Pulmonary artery endothelial cell (primary cell): ENCODE data around the gene SSTR5. TPM values are rescaled to one million over a fixed set of nuclear protein-coding genes. Genes with fewer than 3 reads are reported as not detected.

Source experiments
- DNase-seq: peaks from one replicate; pipeline ENCODE4 v3.0.0-alpha.2; 2011; ENCODE audit warnings: low read depth, low spot score
- total RNA-seq: library from RNA; depleted of rRNA; stranded (reverse); fragments of >200 nt; gene quantifications from 2 replicates; pipeline ENCODE4 v1.2.3, GENCODE V29; 2014

SSTR5 gene
- total RNA-seq, 1 donor from 2014 or later, result 0.07 TPM

DNA sequence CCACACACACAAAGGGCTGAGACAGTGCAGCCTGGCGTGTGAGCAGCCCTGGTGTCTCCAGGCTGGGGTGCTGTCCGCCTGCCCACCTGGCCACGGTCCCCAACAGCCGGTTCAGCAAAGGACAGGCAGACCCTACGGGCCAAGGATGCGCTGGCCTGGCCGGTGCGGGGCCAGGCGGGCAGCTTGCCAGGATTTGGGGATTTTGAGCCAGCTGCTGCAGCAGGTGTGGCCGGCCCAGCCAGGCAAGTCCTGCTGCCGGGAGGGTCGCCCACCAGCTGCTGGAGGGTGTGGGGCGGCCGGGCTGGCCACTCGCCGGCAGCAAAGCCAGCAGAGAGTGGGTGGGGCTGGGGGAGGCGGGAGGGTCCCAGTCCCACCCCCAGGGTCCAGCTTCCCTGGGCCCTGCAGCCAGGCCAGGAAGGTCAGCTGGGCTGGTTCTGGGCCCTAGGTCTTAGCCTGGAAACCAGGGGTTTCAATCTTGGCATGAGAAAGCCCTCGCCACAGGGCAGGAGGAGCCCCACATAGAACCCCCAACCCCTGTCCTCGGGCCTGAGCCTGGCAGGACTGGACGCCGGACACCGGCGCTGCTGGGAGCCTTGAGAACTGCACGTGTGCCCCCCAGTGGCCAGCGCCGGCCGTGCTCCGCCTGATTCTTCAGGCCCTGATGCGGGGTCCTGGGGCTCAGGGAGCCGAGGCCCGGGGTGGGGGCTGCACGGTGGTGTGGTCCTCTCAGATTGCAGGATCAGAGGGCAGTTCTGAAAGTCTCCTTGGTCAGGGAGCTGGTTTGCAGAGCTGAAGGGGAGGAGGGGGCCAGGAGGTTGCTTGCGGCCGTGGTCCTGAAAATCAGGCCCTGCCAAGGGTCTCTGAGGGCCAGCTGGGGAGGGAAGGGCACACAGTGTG is 17.6 kb upstream of the SSTR5 start:
- no peak for DNase-seq

DNA sequence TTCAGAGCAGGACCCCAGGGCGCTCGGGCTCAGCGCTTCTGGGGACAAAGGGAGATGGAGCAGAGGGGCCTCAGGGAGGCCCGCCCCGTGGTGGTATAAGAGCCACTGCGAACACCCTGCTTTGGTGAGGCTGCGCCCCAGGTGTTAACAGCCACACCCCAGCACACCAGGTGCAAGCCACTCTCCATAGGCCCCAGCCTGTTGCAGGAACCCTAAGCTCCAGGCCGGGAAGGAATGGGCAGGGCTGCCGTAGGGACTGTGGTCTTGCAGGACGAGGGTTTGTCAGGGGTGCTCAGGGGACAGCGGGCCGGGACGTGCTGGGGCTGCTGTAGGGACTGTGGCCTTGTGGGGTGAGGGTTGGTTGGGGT is 17.0 kb upstream of the SSTR5 start:
- DNase-seq, result no peak

DNA sequence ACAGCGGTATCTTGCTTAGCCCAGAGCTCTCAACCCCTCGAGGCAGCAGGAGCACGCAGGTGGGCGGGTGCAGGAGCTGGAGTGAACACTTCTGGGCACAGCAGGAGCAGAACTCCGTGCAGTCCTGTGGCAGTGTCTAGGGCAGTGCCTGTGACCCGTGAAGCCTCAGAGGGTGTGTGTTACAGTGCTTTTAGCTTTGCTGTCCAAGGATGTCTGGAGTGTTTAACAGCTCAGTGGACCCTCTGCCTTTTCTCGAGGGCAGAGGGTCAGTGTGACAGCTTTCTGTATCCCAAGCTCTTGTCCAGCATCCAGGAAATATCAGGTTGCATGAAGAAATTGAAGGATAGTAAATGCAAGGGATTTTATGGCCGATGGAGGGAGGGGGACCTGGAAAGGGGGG is 16.4 kb upstream of the SSTR5 start:
- DNase-seq, result no peak

DNA sequence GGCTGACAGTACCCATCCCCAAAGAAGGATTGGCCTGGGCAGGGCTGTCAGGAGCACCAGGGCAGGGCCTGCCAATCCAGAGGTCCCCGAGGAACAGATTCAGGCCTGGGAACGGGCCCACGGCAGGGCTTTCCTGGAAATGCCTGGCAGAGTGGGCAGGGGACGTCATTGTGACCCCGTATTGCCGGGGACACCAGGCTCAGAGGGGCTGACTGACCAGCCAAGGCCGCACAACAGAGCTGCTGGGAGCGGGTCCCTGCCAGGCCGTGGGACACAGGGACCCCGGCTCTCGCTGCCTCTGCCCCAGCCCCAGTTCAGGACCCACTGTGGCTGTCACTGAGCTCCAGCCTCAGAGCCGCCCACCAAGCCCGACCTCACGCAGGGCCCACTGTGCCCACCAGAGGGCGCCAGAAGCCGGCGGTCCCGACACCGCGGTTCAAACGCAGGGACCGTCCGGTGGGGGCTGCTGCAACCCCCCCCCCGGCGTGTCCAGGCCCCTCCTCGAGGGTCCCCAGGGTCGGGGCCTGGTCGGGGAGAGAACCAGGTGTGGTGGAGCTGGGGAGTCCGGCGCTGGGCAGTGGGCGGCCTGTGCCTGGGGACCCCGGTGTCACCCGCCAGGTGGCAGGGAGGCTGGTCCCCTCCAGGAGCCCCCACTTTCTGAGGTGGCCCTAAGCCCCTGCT is 15.2 kb upstream of the SSTR5 start:
- DNase-seq, result no peak

DNA sequence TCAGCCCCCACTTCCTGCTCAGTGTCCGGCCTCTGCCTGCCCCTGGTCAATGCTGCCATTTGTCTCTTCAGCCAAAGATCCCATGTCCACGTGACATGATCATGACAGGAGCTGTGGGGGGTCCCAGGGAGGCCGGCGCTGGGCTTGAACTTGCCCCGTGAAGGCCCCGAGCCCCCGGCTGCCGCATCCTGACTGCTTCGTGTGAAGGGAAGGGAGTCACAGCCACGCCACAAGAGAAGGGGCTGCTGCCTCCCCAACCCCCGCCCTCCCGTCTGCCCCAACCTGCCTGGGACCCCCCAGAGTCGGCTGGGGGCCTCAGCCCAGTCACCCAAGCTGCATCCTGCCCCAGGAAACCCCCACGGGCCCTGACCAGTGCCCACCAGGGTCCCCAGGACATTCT is 14.3 kb upstream of the SSTR5 start:
- no peak for DNase-seq

DNA sequence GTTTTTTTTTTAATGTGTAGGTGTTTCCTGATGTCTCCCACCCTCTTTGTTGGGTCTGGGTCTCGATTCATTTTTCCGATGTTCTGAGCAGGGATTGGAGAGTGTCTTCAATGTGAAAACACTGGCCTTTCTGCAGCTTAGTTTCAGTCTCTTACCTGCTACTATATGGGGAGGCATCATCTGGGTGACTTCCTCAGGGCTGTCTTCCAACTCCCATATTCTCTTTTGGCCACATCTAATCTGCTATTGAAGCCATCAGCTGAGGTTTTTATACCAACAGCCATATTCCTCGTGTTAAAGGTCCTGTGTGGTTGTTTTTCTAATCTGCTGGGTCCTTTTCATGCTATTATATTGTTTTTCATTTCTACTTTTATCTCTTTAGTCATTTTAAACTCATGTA is 13.2 kb upstream of the SSTR5 start:
- no peak for DNase-seq

DNA sequence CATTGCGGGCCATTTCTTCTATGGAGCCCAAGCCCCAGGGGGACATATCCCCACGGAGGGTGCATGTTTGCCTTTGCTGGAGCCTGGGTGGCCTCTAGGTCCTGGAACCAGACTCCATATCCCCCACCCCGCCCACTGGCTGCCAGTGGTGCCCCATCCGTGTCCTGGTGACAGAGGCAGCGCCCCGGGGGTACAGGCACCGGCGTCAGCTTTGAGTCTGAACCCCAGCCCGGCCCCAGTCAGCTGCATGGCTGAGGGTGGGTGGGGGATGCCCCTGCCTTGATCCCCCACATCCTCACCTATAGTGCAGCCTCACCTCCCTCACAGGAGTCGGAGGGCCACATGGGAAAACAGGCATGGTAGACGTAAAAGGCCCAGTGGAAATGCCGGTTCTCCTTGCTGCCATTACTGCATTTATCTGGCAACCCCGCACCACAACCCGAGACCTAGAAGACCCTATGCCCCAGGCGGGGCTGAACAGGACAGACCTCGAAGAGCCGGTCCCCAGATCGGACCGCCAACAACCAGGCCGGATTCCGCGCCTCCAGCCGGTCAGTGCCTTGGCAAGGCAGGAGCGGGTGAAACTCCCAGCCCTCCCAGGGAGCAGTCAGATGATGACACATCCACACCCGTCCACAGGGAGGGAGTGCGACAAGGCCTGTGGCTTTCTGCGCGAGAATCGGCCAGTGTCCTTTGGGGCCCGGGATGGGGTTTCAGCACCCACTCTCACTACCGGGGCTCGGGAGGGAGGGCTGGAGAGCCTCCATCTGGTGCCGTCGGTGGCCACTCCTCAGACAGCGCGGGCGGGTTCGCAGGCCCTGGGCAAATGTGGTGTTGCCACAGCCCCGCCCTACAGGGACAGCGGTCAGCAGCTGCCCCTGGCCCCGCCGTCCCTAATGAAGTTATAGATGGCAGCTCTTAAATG is 11.9 kb upstream of the SSTR5 start:
- no peak for DNase-seq

DNA sequence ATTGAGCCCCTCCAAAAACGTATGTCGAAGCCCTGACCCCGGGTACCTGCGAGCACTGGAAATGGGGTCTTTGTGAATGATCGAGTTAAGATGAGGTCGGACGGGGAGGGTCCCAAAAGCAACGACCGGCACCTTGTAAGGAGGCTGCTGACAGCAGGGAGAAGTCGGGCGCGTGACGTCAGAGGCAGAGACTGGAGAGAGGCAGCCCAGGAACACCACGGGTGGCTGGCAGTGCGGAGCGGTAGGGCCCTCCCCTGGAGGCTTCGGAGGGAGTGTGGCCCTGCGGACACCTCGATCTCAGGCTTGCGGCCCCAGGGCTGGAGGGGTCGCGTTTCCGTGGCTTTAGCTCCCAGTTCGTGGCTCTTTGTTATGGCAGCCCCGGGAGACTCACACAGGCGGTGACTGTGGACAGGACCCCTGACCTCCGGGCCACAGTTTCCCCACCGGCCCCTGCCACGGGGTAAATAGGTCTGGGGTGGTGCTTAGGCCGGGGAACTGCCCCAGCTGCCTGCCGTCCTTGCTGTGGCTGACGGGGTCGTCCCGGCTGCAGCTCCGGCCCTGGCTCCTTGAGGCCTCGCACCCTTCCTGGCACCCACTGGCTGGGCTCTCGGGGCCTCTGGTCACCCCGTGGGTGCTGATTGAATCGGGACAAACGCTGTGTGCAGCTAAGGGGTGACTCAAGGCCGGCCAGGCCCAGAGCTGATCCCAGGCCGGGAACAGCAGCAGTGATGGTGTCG is 10.6 kb upstream of the SSTR5 start:
- DNase-seq, result no peak

DNA sequence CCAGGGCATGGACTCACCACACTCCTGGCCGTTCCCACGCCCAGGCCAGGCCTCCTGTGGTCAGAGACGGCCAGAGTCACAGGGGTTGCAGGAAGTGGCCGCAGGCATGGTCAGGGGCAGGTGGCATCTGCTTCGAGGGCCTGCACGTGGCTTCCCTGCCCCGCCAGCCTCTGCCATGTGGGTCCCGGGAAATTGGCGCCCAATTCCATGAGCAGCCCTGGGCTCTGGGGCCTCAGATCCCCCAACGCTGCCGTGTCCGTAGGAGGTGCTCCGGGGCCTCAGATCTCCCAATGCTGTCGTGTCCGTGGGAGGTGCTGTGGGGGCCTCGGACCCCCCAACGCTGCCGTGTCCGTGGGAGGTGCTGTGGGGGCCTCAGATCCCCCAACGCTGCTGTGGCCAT is 9.7 kb upstream of the SSTR5 start:
- DNase-seq, result no peak

DNA sequence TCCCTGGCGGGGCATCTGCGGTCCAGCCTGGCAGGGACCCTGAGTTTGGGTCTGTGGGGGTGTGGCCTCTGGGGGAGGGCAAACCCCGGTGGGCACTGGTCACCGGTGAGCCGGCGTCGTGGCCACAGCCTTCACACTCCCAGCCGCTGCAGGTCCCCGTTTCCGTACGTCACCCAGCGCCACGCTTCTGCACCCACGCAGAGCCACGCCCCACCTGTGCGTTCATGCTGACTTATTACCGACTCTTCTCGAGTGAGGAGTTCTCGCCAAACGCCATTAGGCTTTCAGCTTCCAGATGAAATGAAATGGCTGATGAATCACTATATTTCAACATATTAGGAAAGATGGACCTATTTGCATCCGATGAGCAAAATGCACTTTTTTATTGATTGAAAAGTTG is 8.8 kb upstream of the SSTR5 start:
- no peak for DNase-seq

DNA sequence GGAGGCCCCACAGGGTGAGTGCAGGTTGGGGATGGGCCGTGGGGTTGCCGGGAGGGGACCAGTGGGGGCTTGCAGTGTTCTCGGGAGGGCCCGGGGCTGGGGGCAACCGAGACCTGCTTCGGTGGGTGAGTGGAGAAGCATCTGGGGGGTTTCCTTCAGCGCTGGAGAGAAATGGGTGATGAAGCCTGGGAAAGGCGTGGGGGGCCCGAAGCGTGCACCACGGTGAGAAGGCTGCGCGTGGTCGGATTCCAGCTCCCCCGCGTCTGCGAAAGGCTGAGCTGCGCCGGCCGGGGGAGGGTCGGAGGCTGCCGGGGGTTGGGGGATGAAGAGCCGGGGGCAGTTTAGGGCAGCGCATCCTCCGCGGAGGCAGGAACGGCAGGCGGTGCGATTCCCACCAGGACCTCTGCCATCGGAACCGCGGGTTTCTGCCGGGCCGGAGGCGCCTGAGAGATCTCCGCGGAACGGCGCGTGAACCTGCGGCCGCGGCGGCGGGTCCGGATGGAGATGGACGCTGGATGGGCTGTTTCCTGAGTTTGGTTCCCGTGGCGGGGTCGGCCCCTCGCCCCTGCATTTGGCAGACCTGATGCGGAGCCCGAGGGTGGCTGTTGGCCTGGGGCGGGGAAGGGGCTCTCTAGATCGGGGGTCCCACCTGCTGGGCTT is 6.9 kb upstream of the SSTR5 start:
- no peak for DNase-seq

DNA sequence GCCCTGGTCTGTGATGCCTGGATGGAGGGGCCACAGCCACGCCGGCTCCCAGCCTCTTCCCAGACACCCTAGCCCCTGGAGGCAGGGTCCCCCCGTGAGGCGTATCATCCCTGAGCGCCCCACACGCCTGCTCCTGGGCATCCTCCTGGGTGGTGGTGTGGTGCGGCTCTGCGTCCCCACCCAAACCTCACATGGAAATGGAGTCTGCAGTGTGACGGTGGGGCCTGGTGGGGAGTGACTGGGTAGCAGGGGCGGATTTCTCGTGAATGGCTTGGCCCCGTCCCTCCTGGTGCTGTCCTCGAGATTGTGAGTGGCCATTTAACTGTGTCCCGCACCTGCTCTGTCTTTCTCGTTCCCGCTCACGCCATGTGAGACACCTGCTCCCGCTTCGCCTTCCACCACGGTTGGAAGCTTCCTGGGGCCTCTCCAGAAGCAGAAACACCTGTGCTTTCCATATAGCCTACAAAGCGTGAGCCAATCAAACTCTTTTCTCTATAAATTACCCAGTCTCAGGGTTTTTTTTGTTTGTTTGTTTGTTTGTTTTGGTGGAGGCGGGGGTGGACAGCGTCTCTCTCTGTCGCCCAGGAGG is 5.9 kb upstream of the SSTR5 start:
- DNase-seq, result no peak

DNA sequence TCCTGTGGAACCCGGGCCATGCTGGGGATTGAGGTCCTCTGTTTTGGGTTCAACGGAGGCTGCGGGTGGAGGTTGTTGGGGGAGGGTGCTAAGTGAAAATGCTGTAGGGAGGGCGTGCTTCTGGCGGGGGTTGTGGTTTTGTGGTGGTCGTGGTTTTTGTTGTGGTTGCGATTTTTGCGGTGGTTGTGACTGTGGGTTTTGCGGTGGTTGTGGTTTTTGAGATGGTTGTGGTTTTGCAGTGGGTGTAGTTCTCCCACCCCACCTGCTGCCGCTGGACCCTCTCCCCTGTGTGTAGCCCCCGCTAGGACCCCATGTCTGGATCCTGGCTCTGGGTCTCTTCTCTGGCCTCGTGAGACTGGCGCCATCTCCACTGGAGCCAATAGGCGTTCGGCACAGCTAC is 4.9 kb upstream of the SSTR5 start:
- no peak for DNase-seq

DNA sequence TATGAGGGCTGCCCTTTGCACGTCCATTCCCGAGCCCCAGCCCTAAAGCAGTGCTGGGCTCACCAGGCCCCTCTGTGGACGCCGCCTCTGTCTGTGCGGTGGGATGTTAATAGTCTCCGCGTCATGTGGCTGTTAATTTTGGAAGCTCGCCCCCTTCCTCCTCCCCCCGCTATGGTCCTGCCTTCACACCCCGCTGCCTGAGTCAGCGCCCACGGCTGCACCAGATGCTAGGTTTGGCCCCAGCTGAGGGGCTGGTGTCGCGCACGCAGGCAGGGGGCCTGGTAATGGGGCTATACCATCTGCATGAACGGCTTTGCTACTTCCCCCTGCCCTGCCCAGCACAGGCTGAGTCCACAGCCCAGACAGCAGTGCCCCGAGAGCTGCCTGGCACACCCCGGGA is 4.1 kb upstream of the SSTR5 start:
- DNase-seq, result no peak

DNA sequence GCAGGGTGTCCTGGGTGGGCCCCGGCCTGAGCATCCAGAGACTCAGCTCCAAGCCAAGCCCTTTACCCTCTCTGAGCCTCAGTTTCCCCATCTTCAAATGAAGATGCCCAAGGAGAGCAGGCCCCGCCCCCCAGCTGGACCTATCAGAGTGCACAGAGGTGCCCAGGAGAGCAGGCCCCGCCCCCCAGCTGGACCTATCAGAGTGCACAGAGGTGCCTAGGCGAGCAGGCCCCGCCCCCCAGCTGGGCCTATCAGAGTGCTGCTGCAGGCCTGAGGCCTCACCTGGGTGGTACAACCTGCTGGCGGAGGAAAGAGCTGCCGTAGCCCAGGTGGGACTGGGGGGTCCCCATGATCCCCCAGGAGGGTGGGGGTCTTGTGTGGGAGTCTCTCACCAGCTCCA is 3.4 kb upstream of the SSTR5 start:
- no peak for DNase-seq

DNA sequence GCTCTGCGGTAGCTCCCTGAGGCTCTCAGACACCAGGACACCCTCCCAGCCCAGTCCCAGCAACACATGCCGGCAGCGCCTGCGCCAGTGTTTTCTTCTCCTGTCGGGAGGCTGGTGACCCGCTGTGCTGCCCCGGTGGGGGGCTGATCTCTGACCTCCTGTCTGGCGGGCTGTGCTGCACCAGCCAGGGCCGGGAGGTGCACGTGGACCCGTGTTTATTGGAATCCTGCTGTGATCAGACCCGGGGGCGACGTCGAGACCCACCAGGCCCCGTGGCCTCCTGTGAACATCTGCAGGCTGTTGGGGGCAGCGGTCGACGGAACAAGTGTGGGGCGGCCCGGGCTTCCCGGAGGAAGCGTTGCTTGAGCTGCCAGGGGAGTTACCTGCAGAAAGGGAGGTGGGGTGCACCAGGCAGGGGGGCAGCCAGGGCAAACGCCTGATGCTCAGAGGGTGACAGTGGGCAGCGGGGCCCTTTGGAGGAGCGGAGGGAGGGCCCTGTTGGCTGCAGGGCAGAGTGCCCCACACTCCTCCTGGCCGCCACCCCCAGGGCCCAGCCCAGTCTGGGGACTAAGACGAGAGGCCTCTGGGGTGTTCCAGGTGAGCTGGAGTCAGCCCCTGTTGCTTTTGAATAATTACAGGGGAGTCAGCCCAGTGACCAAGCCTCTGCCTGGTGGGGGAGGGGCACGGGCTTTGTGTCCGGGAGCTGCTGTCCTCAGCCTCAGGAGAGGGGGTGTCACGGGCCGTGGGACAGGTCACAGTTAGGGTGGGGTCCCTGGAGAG is 2.3 kb upstream of the SSTR5 start:
- DNase-seq, result no peak

DNA sequence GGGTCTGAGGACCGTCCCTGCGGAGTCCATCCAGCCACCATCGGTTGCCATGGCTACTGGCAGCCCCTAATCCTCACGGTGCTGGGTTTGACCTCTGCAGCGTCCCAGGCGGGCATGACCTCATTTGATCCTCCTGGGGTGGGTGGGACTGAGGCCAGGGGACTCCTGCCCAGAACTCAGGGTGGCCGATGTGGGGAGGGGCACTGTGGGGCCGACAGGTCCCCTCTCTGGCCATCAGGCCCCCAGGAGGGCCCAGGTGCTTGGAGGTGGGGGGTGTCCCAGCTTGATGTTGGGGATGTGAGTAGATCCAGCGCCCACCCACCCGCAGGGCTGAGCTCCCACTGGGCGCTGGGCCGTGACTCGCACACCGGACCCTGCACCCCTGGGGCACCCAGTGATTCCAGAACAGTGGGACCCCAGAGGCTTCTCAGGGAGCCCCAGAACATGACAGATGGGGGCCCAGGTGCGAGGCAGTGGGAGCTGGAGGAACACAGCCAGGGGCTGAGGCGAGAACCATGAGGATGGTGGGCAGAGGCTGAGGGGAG is 1.6 kb upstream of the SSTR5 start:
- DNase-seq, result no peak

DNA sequence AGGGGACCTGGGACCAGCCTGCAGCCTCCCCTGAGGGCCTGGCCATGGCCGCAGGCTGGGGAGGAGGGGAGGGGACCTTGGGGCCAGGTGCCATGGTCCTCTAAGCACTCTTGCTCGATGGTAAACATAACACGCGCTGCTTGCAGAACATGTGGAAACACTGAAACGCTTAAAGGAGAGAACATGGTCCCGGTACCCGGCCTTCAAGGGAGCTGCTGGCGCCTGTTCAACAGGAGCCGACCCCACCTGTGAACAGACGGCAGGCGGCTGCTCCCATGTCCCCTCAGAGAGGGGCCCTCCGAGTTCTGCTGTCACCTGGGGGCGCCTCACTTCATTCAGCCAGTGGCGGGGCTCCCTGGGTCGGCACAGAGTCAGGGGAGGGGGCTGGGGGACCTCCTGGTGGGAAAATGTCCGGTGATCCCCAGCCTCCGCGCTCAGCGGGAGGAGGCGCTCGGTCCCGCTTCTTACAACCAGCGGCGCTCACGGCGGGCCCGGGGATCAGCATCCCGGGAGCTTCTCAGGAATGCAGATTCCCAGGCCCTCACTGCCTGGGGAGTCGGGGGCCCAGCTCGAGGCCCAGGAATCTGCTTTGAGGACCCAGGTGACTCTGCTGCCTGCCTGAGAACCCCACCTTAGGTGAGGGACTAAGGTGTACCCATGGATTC is 854 bp upstream of the SSTR5 start:
- no peak for DNase-seq

DNA sequence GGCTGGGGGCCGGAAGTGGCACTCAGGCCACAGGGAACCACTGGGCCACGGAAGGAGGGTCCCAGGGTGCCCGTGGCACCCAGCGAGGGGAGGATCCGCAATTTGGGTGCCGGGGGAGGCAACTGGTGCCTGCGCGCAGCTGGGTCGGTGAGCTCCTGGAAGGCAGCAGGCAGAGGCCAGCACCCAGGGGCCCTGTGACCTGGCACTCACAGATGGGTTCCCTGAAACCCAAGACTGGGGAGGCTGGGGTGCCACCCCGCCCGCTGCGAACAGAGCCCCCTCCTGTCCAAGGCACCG is 663 bp downstream of the SSTR5 start:
- DNase-seq, result no peak
